Adipocyte (in vitro differentiated cells): ENCODE measurements around the gene DIP2B.

Experiments
- DNase-seq: peaks from one replicate; pipeline ENCODE4 v3.0.0-alpha.2; 2015; ENCODE audit warnings: low read depth
- H3K27me3 ChIP-seq: replicated peaks from 2 replicates; pipeline ENCODE4 v1.7.0; 2013; ENCODE audit warnings: mild to moderate bottlenecking, low read length, moderate library complexity; ENCODE audit not compliant: control insufficient read depth, insufficient read depth
- H3K36me3 ChIP-seq: 2 replicates; pipeline ENCODE4 v1.7.0; 2013; ENCODE audit warnings: low read length, mild to moderate bottlenecking, moderate library complexity; ENCODE audit not compliant: control insufficient read depth, insufficient read depth, severe bottlenecking
- H3K4me1 ChIP-seq: 2 replicates; pipeline ENCODE4 v1.7.0; 2013; ENCODE audit warnings: mild to moderate bottlenecking, low read length, moderate library complexity; ENCODE audit not compliant: control insufficient read depth, insufficient read depth
- H3K4me3 ChIP-seq: 2 replicates; pipeline ENCODE4 v1.7.0; 2013; ENCODE audit warnings: mild to moderate bottlenecking, low read length, moderate library complexity
- H3K9ac ChIP-seq: 2 replicates; pipeline ENCODE4 v1.7.0; 2013; ENCODE audit warnings: mild to moderate bottlenecking, low read length, moderate library complexity
- H3K9me3 ChIP-seq: 2 replicates; pipeline ENCODE4 v1.7.0; 2013; ENCODE audit warnings: mild to moderate bottlenecking, low read length, moderate library complexity; ENCODE audit not compliant: control insufficient read depth

DIP2B gene

GRCh38 chr12:50506753-50507473 lies 2.1 kb downstream of the DIP2B start:
- Histone ChIP-seq H3K9me3 (no peaks in the 10 kb centered on the region), H3K4me1 (peaks cover 27% of the 10 kb centered on the region), H3K9ac (peak overlapping the region; percentile 94), H3K4me3 (peak overlapping the region; percentile 96), H3K36me3 (no peaks in the 10 kb centered on the region), H3K27me3 (no peaks in the 10 kb centered on the region)
- DNase-seq, result peak; percentile 10

DNA sequence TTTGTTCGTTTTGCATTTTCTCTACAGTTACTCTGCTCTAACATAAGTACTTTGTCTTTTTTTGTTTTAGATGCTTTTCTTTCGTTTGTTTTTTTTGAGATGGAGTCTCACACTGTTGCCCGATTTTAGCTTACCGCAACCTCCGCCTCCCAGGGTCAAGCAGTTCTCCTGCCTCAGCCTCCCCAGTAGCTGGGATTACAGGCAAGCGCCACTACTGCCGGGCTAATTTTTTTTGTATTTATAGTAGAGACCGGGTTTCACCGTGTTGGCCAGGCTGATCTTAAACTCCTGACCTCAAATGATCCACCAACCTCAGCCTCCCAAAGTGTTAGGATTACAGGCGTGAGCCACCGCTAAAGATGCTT lies 2.7 kb downstream of the DIP2B start:
- H3K27me3 ChIP-seq, result no peaks in the 10 kb centered on the region
- no peaks in the 10 kb centered on the region for H3K36me3 ChIP-seq
- peaks cover 27% of the 10 kb centered on the region for H3K4me1 ChIP-seq
- no peak for DNase-seq
- H3K9ac ChIP-seq, result no peak overlapping the region
- no peak overlapping the region for H3K4me3 ChIP-seq
- no peaks in the 10 kb centered on the region for H3K9me3 ChIP-seq

DNA sequence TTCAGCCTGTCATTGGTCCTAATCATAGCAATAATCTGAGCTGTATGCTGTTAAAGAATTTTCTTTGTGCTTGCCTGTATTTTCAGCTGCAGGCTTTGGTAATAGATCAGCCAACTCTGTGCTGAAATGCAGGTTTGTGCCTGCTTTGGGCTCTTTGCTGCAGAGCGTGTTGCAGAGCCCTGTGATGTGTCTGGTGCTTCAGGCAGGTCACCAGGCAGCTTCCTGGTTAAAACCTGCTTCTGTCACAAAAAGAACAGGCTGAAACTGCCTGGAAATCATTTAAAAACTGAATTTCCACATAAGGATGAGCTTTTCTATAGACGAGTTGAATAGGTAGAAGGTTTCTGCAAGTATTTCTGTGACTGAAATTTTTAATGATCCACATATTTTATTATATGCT lies 3.1 kb downstream of the DIP2B start:
- no peak overlapping the region for H3K4me3 ChIP-seq
- no peak for DNase-seq
- H3K36me3 ChIP-seq, result no peaks in the 10 kb centered on the region
- no peaks in the 10 kb centered on the region for H3K9me3 ChIP-seq
- no peak overlapping the region for H3K9ac ChIP-seq
- peaks cover 27% of the 10 kb centered on the region for H3K4me1 ChIP-seq
- H3K27me3 ChIP-seq, result no peaks in the 10 kb centered on the region

DNA sequence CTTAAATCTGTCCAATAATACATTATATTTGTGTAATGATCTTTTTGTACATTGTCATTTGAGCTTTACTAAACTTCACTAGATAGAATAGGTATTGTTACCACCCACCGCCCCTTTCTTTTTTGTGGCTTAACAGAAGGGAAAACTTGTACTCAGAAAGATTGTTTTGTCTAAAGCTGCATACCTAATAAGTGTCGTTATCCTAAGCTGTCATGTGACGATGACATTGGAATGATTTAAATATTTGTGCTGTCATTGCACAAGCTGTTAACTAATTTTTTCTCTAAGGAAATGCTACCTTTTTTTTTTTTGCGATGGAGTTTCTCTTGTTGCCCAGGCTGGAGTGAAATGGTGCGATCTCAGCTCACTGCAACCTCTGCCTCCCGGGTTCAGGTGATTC lies 3.6 kb downstream of the DIP2B start:
- no peak overlapping the region for H3K4me3 ChIP-seq
- no peak overlapping the region for H3K9ac ChIP-seq

GRCh38 chr12:50508970-50509663 lies 4.3 kb downstream of the DIP2B start:
- Histone ChIP-seq H3K9ac (no peak overlapping the region), H3K4me1 (peaks cover 27% of the 10 kb centered on the region), H3K9me3 (no peaks in the 10 kb centered on the region), H3K36me3 (no peaks in the 10 kb centered on the region), H3K27me3 (no peaks in the 10 kb centered on the region), H3K4me3 (no peak overlapping the region)
- DNase-seq, result no peak

More for the DNA sequence above, 3.6 kb downstream of the DIP2B start:
- Histone ChIP-seq H3K9me3 (no peaks in the 10 kb centered on the region), H3K36me3 (no peaks in the 10 kb centered on the region), H3K27me3 (no peaks in the 10 kb centered on the region), H3K4me1 (peaks cover 27% of the 10 kb centered on the region)
- no peak for DNase-seq

GRCh38 chr12:50514526-50515276 lies 9.9 kb downstream of the DIP2B start:
- peaks cover 7% of the 10 kb centered on the region for H3K4me1 ChIP-seq
- H3K9me3 ChIP-seq, result no peaks in the 10 kb centered on the region
- no peak overlapping the region for H3K4me3 ChIP-seq
- no peaks in the 10 kb centered on the region for H3K36me3 ChIP-seq
- H3K9ac ChIP-seq, result no peak overlapping the region
- DNase-seq, result no peak
- no peaks in the 10 kb centered on the region for H3K27me3 ChIP-seq

GRCh38 chr12:50515587-50515986 lies 10.8 kb downstream of the DIP2B start:
- DNase-seq, result no peak

DNA sequence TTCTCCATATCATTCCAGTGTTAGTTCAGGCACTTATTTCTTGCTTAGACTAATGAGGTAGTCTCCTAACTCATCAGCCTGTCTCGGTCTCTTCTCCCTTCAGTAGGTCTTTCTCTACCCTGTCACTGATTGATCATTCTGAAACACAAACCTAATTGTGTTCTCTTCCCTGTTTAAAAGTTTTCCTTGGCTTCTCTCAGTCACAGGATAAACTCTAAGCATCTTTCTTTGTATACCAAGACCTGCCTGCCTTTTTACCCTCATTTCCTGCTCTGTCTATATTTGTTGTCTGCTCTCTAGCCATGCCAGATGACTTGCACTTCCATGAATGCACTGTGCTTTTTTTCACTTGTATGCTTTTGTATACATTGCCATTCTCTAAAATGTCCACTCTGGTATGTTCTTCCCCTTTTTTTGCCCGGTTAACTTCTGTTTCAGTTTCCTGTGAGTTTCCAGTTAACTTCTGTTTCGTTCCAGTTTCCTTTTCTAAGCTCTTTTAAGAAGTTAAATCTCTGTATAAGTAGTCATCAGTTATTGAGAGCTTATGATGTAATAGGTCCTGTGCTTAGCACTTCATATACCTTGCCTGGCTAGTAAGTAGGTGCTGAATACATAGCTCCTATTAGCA lies 12.8 kb downstream of the DIP2B start:
- DNase-seq, result peak; percentile 24
- peak overlapping the region; percentile 25 for H3K4me3 ChIP-seq
- no peaks in the 10 kb centered on the region for H3K36me3 ChIP-seq

More at GRCh38 chr12:50515587-50515986, 10.8 kb downstream of the DIP2B start:
- no peak overlapping the region for H3K9ac ChIP-seq
- H3K27me3 ChIP-seq, result no peaks in the 10 kb centered on the region
- no peaks in the 10 kb centered on the region for H3K36me3 ChIP-seq
- H3K9me3 ChIP-seq, result no peaks in the 10 kb centered on the region
- no peak overlapping the region for H3K4me3 ChIP-seq
- H3K4me1 ChIP-seq, result peaks cover 7% of the 10 kb centered on the region

DNA sequence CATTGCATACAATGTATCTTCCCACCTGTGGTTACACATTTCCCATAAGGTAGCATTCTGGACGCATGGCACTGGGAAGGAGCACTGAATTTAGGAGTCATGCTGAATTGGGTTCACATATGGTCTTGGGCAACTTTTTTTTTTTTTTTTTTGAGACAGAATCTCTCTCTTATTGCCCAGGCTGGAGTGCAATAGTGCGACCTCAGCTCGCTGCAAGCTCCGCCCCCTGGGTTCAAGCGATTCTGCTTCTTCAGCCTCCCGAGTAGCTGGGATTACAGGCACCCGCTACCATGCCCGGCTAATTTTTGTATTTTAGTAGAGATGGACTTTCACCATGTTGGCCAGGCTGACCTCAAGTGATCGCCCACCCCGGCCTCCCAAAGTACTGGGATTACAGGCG lies 13.3 kb downstream of the DIP2B start:
- no peaks in the 10 kb centered on the region for H3K36me3 ChIP-seq
- H3K9me3 ChIP-seq, result no peaks in the 10 kb centered on the region
- H3K9ac ChIP-seq, result no peak overlapping the region
- no peaks in the 10 kb centered on the region for H3K27me3 ChIP-seq
- H3K4me3 ChIP-seq, result no peak overlapping the region
- peaks cover 7% of the 10 kb centered on the region for H3K4me1 ChIP-seq
- DNase-seq, result no peak

More for the DNA sequence above, 12.8 kb downstream of the DIP2B start:
- H3K9ac ChIP-seq, result no peak overlapping the region
- H3K27me3 ChIP-seq, result no peaks in the 10 kb centered on the region
- peaks cover 7% of the 10 kb centered on the region for H3K4me1 ChIP-seq
- no peaks in the 10 kb centered on the region for H3K9me3 ChIP-seq

DNA sequence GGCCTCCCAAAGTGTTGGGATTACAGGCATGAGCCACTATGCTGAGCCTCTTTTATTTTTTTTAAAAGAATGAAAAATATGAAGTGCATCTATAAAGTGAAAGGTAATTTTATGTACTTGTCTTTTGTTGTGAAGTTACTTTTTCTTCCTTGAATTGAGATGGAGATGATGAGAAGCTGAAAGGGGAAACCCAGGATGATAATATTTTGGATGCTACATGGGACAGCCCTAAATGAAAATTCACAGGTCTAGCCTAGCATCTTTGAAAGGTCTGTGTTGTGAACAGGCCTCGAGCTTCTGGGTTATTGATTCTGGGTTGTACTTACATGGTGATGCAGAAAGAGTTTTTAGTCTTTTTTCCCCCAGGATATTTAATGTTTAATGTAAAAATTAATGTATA lies 14.6 kb downstream of the DIP2B start:
- no peak overlapping the region for H3K9ac ChIP-seq
- no peaks in the 10 kb centered on the region for H3K36me3 ChIP-seq
- no peaks in the 10 kb centered on the region for H3K9me3 ChIP-seq
- no peaks in the 10 kb centered on the region for H3K27me3 ChIP-seq
- no peak overlapping the region for H3K4me3 ChIP-seq
- DNase-seq, result no peak
- peaks cover 7% of the 10 kb centered on the region for H3K4me1 ChIP-seq
